Amygdala (tissue), 56 donors: ENCODE data around the gene UBE2G2.

ENCODE experiments used
- DNase-seq, 56 donors: peaks; one replicate each; lab custom pipeline; 2025; lab: John Stamatoyannopoulos, UW

The UBE2G2 gene

GRCh38 chr21:44816761-44817505 is 15.3 kb upstream of the UBE2G2 start:
- no peak for DNase-seq

- no peak for DNase-seq
Measured at GRCh38 chr21:44815852-44816628, 14.4 kb upstream of the UBE2G2 start.

GRCh38 chr21:44815225-44815624 is 13.6 kb upstream of the UBE2G2 start:
- DNase-seq: no peak

- no peak for DNase-seq
Measured at GRCh38 chr21:44814498-44815023, 12.9 kb upstream of the UBE2G2 start.

- DNase-seq: no peak
Measured at GRCh38 chr21:44813727-44814126, 12.1 kb upstream of the UBE2G2 start.

GRCh38 chr21:44813149-44813548 is 11.5 kb upstream of the UBE2G2 start:
- DNase-seq: no peak

- no peak for DNase-seq
Measured at GRCh38 chr21:44812640-44813039, 11.0 kb upstream of the UBE2G2 start.

- peak in 1 of 56 donors; percentile 48 for DNase-seq
Measured at GRCh38 chr21:44810779-44811178, 9.2 kb upstream of the UBE2G2 start.

- no peak for DNase-seq
Measured at GRCh38 chr21:44805859-44806258, 4.2 kb upstream of the UBE2G2 start.

- DNase-seq: no peak
Measured at GRCh38 chr21:44805226-44805625, 3.6 kb upstream of the UBE2G2 start.

- no peak for DNase-seq
Measured at GRCh38 chr21:44804762-44805161, 3.1 kb upstream of the UBE2G2 start.

- no peak for DNase-seq
Measured at GRCh38 chr21:44803651-44804050, 2.0 kb upstream of the UBE2G2 start.

GRCh38 chr21:44802396-44803153 is 955 bp upstream of the UBE2G2 start:
- no peak for DNase-seq

- no peak for DNase-seq
Measured at GRCh38 chr21:44800971-44801467, 601 bp downstream of the UBE2G2 start.

GRCh38 chr21:44800103-44800502 is 1.5 kb downstream of the UBE2G2 start:
- DNase-seq: peak in 1 of 56 donors; percentile 24

GRCh38 chr21:44799646-44800045 is 2.0 kb downstream of the UBE2G2 start:
- no peak for DNase-seq

- no peak for DNase-seq
Measured at GRCh38 chr21:44797775-44798174, 3.8 kb downstream of the UBE2G2 start.

GRCh38 chr21:44795342-44795741 is 6.3 kb downstream of the UBE2G2 start:
- no peak for DNase-seq

- no peak for DNase-seq
Measured at GRCh38 chr21:44793592-44794374, 7.8 kb downstream of the UBE2G2 start.
